GM12878 (cell line): ENCODE data around the gene NCAPD3. TPM values are rescaled to one million over a fixed set of nuclear protein-coding genes. Genes with fewer than 3 reads are reported as not detected.

Source experiments
- ATAC-seq: fragments of 200-7000 bp; cut with Tn5 transposase; 3 replicates; pipeline ENCODE4 v1.9.1; 2020; ENCODE audit warnings: mild to moderate bottlenecking, moderate library complexity
- BruUV-seq: library from RNA; stranded (reverse); fragments of 400-500 nt; replicated peaks from 2 replicates; lab custom pipeline; 2021; lab: Mats Ljungman, UMichigan
- CTCF ChIA-PET: fragments of 300-600 bp; sonication (Branson Sonifier 250); formaldehyde crosslinking; extraction: SDS; loops from one replicate; lab custom pipeline; 2021; ENCODE audit warnings: inconsistent platforms; lab: Yijun Ruan, JAX
- POLR2A ChIA-PET: fragments of 350-600 bp; formaldehyde crosslinking; extraction: SDS; loops from one replicate; lab custom pipeline; 2021; ENCODE audit warnings: inconsistent platforms; lab: Charles Lee
- RAD21 ChIA-PET: fragments of 300-600 bp; sonication (Branson Sonifier 250); formaldehyde crosslinking; loops from one replicate; lab custom pipeline; 2023; ENCODE audit warnings: antibody characterized with exemption; ENCODE audit not compliant: unreplicated experiment; lab: Charles Lee
- SMC1A ChIA-PET: fragments of 300-600 bp; sonication (Branson Sonifier 250); formaldehyde crosslinking; loops from one replicate; lab custom pipeline; 2023; ENCODE audit not compliant: unreplicated experiment, uncharacterized antibody; lab: Charles Lee
- DNase-seq: peaks from one replicate; pipeline ENCODE4 v3.0.0-alpha.2; 2011; ENCODE audit warnings: low read depth, low spot score
- FAIRE-seq: peaks from 3 replicates; lab custom pipeline; 2011; peaks lifted over from hg19 to GRCh38; lab: Jason Lieb, UNC
- H2AFZ ChIP-seq: 2 replicates; pipeline ENCODE4 v1.6.0; 2011; ENCODE audit warnings: low read depth, low read length, control low read depth; ENCODE audit not compliant: control insufficient read depth
- H3K27ac ChIP-seq: 2 replicates; pipeline ENCODE4 v1.5.1; 2011; ENCODE audit warnings: control low read depth; ENCODE audit not compliant: control insufficient read depth, insufficient read depth
- H3K27me3 ChIP-seq, 2 experiments: replicated peaks in 1 of 2; 2 replicates each; pipeline versions ENCODE4 v1.6.0 to v1.6.1; 2011; ENCODE audit warnings: low read length in 1 of 2; ENCODE audit not compliant: control insufficient read depth in 2 of 2, insufficient read depth in 2 of 2
- H3K36me3 ChIP-seq, 2 experiments: 2 replicates each; pipeline ENCODE4 v1.5.1; 2011; ENCODE audit warnings: low read length in 1 of 2; ENCODE audit not compliant: control insufficient read depth in 2 of 2, insufficient read depth in 2 of 2
- H3K4me1 ChIP-seq: 2 replicates; pipeline ENCODE4 v1.6.1; 2011; ENCODE audit warnings: mild to moderate bottlenecking, low read length, moderate library complexity, mixed read lengths; ENCODE audit not compliant: control insufficient read depth, insufficient read depth
- H3K4me2 ChIP-seq: 2 replicates; pipeline ENCODE4 v1.6.0; 2011; ENCODE audit warnings: control low read depth; ENCODE audit not compliant: control insufficient read depth, insufficient read depth
- H3K4me3 ChIP-seq: fragments of 200-600 bp; sonication (generic); 2 replicates; pipeline ENCODE4 v1.5.1; 2016
- H3K79me2 ChIP-seq: 2 replicates; pipeline ENCODE4 v1.6.0; 2011; ENCODE audit warnings: low read length; ENCODE audit not compliant: control insufficient read depth, insufficient read depth
- H3K9ac ChIP-seq: 2 replicates; pipeline ENCODE4 v1.8.0; 2011; ENCODE audit warnings: low read length, control low read depth, mixed read lengths; ENCODE audit not compliant: control insufficient read depth, insufficient read depth
- H3K9me3 ChIP-seq: replicated peaks from 3 replicates; pipeline ENCODE4 v1.5.1; 2011; ENCODE audit warnings: mild to moderate bottlenecking, low read length; ENCODE audit not compliant: control insufficient read depth, insufficient read depth
- H4K20me1 ChIP-seq: 2 replicates; pipeline ENCODE4 v1.6.0; 2011; ENCODE audit not compliant: control insufficient read depth, insufficient read depth
- ATF7 ChIP-seq: fragments of 450-650 bp; IDR thresholded peaks from 2 replicates; pipeline ENCODE4 v1.6.1; 2016; ENCODE audit warnings: low read depth, mild to moderate bottlenecking
- CHD1 ChIP-seq: IDR thresholded peaks from 2 replicates; pipeline ENCODE4 v1.6.1; 2012; ENCODE audit warnings: low read depth, low read length, improper control_type of control experiment
- CREB1 ChIP-seq: IDR thresholded peaks from 2 replicates; pipeline ENCODE4 v1.6.1; 2012; ENCODE audit warnings: low read depth, mild to moderate bottlenecking, inconsistent platforms
- GATAD2B ChIP-seq: fragments of 450-650 bp; conservative IDR thresholded peaks from 2 replicates; pipeline ENCODE4 v1.6.1; 2017; ENCODE audit warnings: low read depth, mild to moderate bottlenecking, moderate library complexity
- JUNB ChIP-seq: IDR thresholded peaks from 2 replicates; pipeline ENCODE4 v1.6.1; 2016; ENCODE audit warnings: antibody characterized with exemption, mild to moderate bottlenecking
- MYC ChIP-seq: IDR thresholded peaks from 2 replicates; pipeline ENCODE4 v1.6.1; 2011; ENCODE audit warnings: mild to moderate bottlenecking, low read length, moderate library complexity, inconsistent platforms; ENCODE audit not compliant: insufficient read depth, insufficient replicate concordance, insufficient read length, severe bottlenecking
- SP1 ChIP-seq: IDR thresholded peaks from one replicate; pipeline ENCODE4 v1.6.1; 2011; ENCODE audit warnings: low read depth, low read length
- ZNF274 ChIP-seq: IDR thresholded peaks from one replicate; pipeline ENCODE4 v1.8.0; 2011; ENCODE audit not compliant: insufficient read length, insufficient read depth
- WGBS: methylation state at CpG from one replicate; pipeline ENCODE4 v1.1.6; 2016; ENCODE audit warnings: low lambda C conversion rate; ENCODE audit not compliant: insufficient replicate concordance, insufficient coverage; ENCODE audit errors: missing lambda C conversion rate; 5-methylcytosine and 5-hydroxymethylcytosine counted together
- in situ Hi-C: fragments of 300-500 bp; cut with MboI; formaldehyde crosslinking; loops from 9 replicates; pipeline ENCODE4 v1.14.3; 2018; ENCODE audit warnings: mixed read lengths
- intact Hi-C: fragments of 100-400 bp; cut with micrococcal nuclease; formaldehyde crosslinking; loops from one replicate; pipeline ENCODE4 v1.14.2; 2022; ENCODE audit not compliant: unreplicated experiment
- polyA plus RNA-seq, 11 experiments: library from polyadenylated mRNA; depleted of rRNA in 4 of 11; unstranded in 6 of 11; stranded (reverse) in 5 of 11; fragments of >200 nt; fragmentation: Nextera tagmentation in 4 of 11; fragmentation: Illumina TruSeq in 1 of 11; extraction: Ambion mirVana in 4 of 11; extraction: Trizol in 1 of 11; gene quantifications; 1 replicate in 1 of 11; 2 replicates in 10 of 11; pipeline versions ENCODE4 v1.2.1 to v1.2.3, GENCODE V29; 2011 to 2016; ENCODE audit warnings: inconsistent platforms in 2 of 11, missing spikeins in 2 of 11, low read depth in 1 of 11
- total RNA-seq, 4 experiments: library from RNA; depleted of rRNA in 3 of 4; stranded (reverse); fragments of >200 nt in 3 of 4; fragmentation: Illumina TruSeq in 1 of 4; extraction: Trizol in 1 of 4; gene quantifications; 2 replicates each; pipeline versions ENCODE4 v1.2.1 to v1.2.3, GENCODE V29; 2013 to 2021
- TF ChIP-seq, protein P1 (sequence below): fragments of 450-650 bp; IDR thresholded peaks from 2 replicates; pipeline ENCODE4 v1.6.1; 2017; ENCODE audit warnings: mild to moderate bottlenecking, low read depth, inconsistent platforms; ENCODE audit not compliant: poor library complexity, severe bottlenecking
- TF ChIP-seq, protein P2 (sequence below): fragments of 450-650 bp; IDR thresholded peaks from 2 replicates; pipeline ENCODE4 v1.6.1; 2017; ENCODE audit warnings: mild to moderate bottlenecking, moderate library complexity
- TF ChIP-seq, protein P3 (sequence below): IDR thresholded peaks from 2 replicates; pipeline ENCODE4 v1.6.1; 2012; ENCODE audit warnings: low read depth, low read length, improper control_type of control experiment

The NCAPD3 gene
- total and polyA plus RNA-seq, 10 of the 15 experiments (the other 5 are each of a cell fraction or from before 2014, with no cell fraction given), result 14.9 to 58.2 (median 48.2) TPM

DNA sequence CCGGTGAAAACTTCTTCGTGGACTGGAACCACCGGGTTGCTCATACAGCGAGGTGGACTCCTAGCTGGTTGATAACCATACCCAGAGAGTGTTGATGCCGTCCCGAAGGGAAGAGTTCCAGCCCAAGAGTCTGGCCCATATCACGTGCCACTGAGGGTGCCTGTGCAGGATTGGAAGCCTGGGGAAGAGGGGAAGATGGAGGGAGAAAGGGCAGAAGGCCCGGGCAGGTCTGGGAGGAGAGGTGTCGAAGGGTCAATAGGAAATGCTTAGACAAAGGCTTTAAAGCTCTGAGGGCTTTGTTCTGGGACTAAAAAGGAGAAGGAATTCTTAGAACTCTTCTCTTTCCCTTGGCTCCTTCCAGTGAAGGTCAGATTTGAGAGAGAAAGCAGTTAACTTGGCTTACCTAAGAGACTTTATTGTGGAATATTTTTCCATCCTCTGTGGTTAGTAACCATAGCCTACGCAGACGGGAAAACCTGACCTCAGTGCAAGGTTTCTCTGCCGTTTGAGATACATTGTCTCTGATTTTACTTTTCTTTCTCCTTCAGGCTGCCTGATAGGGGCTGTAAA lies 84.4 kb downstream of the NCAPD3 start:
- H3K4me1 ChIP-seq, result no peaks in the 10 kb centered on the region
- SMC1A ChIA-PET, result interaction anchor here (1.0 to 1.3 kb wide), 2 partner anchors 82 to 212 kb away, joined by 3 to 5 read pairs; no protein-coding TSS in a partner anchor

More for the DNA sequence above, 84.4 kb downstream of the NCAPD3 start:
- no peak overlapping the region for H3K27ac ChIP-seq
- no peak for DNase-seq
- intact Hi-C loops (loop anchor here (1.0 kb wide), 2 partner anchors 89 to 212 kb away; no protein-coding TSS in a partner anchor), in situ Hi-C loops (no loop called here)
- ChIA-PET POLR2A (no interaction called here), RAD21 (no interaction called here), CTCF (interaction anchor here (1.2 to 1.6 kb wide), 4 partner anchors 89 to 216 kb away, joined by 4 to 13 read pairs (median 5); no protein-coding TSS in a partner anchor)
- H3K36me3 ChIP-seq, result no peaks in the 10 kb centered on the region
- TF ChIP-seq JUNB (no peak), ZNF274 (no peak), GATAD2B (no peak), ATF7 (no peak), SP1 (no peak), CREB1 (no peak), MYC (no peak), CHD1 (no peak)
- TF ChIP-seq, protein P1, sequence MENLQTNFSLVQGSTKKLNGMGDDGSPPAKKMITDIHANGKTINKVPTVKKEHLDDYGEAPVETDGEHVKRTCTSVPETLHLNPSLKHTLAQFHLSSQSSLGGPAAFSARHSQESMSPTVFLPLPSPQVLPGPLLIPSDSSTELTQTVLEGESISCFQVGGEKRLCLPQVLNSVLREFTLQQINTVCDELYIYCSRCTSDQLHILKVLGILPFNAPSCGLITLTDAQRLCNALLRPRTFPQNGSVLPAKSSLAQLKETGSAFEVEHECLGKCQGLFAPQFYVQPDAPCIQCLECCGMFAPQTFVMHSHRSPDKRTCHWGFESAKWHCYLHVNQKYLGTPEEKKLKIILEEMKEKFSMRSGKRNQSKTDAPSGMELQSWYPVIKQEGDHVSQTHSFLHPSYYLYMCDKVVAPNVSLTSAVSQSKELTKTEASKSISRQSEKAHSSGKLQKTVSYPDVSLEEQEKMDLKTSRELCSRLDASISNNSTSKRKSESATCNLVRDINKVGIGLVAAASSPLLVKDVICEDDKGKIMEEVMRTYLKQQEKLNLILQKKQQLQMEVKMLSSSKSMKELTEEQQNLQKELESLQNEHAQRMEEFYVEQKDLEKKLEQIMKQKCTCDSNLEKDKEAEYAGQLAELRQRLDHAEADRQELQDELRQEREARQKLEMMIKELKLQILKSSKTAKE, result no peak
- TF ChIP-seq, protein P2, sequence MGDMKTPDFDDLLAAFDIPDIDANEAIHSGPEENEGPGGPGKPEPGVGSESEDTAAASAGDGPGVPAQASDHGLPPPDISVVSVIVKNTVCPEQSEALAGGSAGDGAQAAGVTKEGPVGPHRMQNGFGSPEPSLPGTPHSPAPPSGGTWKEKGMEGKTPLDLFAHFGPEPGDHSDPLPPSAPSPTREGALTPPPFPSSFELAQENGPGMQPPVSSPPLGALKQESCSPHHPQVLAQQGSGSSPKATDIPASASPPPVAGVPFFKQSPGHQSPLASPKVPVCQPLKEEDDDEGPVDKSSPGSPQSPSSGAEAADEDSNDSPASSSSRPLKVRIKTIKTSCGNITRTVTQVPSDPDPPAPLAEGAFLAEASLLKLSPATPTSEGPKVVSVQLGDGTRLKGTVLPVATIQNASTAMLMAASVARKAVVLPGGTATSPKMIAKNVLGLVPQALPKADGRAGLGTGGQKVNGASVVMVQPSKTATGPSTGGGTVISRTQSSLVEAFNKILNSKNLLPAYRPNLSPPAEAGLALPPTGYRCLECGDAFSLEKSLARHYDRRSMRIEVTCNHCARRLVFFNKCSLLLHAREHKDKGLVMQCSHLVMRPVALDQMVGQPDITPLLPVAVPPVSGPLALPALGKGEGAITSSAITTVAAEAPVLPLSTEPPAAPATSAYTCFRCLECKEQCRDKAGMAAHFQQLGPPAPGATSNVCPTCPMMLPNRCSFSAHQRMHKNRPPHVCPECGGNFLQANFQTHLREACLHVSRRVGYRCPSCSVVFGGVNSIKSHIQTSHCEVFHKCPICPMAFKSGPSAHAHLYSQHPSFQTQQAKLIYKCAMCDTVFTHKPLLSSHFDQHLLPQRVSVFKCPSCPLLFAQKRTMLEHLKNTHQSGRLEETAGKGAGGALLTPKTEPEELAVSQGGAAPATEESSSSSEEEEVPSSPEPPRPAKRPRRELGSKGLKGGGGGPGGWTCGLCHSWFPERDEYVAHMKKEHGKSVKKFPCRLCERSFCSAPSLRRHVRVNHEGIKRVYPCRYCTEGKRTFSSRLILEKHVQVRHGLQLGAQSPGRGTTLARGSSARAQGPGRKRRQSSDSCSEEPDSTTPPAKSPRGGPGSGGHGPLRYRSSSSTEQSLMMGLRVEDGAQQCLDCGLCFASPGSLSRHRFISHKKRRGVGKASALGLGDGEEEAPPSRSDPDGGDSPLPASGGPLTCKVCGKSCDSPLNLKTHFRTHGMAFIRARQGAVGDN, result no peak
- TF ChIP-seq, protein P3, sequence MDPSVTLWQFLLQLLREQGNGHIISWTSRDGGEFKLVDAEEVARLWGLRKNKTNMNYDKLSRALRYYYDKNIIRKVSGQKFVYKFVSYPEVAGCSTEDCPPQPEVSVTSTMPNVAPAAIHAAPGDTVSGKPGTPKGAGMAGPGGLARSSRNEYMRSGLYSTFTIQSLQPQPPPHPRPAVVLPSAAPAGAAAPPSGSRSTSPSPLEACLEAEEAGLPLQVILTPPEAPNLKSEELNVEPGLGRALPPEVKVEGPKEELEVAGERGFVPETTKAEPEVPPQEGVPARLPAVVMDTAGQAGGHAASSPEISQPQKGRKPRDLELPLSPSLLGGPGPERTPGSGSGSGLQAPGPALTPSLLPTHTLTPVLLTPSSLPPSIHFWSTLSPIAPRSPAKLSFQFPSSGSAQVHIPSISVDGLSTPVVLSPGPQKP, result no peak
- H3K27me3 ChIP-seq, result no peaks in the 10 kb centered on the region
- no peaks in the 10 kb centered on the region for H3K79me2 ChIP-seq
- WGBS, result 59% methylated on average over 12 of the region's 12 CpGs
- no peak overlapping the region for H3K4me3 ChIP-seq
- ATAC-seq, result no peak
- no peaks in the 10 kb centered on the region for H3K9me3 ChIP-seq
- no peaks in the 10 kb centered on the region for H4K20me1 ChIP-seq
- no TSS peak for BruUV-seq
- no peak overlapping the region for H3K4me2 ChIP-seq
- no peak overlapping the region for H2AFZ ChIP-seq
- FAIRE-seq, result no peak
- H3K9ac ChIP-seq, result no peak overlapping the region
